ENCODE results near the gene DHDH. TPM values are rescaled to one million over a fixed set of nuclear protein-coding genes. Genes with fewer than 3 reads are reported as not detected.
"Not testable (repeated sequence)": the region's sequence is repeated elsewhere in the genome, so short reads cannot be mapped to it uniquely, and the experiment has no call there.

The DHDH gene
- polyA plus RNA-seq, 4 donors = 1.6 to 8.0 (median 6.5) TPM

- no peak for DNase-seq (ENCODE audit: low read depth in 4 of 4, low spot score in 3 of 4)
These were observed 19.3 kb upstream of the DHDH start for GRCh38 chr19:48914181-48914580.

GRCh38 chr19:48915757-48916156, 17.7 kb upstream of the DHDH start:
- DNase-seq (ENCODE audit: low read depth in 4 of 4, low spot score in 3 of 4) = no peak

- no peak for DNase-seq (ENCODE audit: low read depth in 4 of 4, low spot score in 3 of 4)
These were observed 15.4 kb upstream of the DHDH start for GRCh38 chr19:48918071-48918470.

DNA sequence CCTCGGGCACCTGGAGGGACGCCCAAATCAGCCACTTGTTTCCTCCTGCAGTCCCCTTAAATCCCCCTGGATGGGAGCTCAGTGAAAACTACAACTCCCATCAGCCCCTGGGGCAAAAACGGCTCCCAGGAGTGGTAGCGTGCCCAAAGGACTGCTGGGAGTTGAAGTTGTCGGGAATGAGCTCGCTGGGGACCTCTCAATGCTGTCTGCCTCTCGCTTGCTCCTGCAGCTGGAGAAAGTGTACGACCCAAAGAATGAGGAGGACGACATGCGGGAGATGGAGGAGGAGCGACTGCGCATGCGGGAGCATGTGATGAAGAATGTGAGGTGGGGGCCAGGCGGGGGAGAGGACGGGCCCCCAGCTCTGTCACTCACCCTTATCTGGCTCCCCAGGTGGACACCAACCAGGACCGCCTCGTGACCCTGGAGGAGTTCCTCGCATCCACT, 14.7 kb upstream of the DHDH start:
- no peak for DNase-seq (ENCODE audit: low read depth in 4 of 4, low spot score in 3 of 4)

DNA sequence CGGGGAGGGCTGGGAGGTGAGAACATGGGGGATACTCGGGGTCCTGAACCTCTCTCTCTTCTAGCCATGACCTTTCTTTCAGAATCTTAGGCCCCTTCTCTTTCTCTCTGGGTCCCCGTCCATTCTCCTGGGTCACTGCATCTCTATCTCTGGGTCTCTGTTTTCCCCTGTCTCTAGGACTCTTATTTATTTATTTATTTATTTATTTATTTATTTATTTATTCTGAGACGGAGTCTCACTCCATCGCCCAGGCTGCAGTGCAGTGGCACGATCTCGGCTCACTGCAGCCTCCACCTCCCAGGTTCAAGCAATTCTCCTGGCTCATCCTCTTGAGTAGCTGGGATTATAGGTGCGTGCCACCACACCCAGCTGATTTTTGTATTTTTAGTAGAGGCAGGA, 14.2 kb upstream of the DHDH start:
- not testable (repeated sequence) for DNase-seq (ENCODE audit: low read depth in 4 of 4, low spot score in 3 of 4)

GRCh38 chr19:48920949-48921348, 12.6 kb upstream of the DHDH start:
- no peak for DNase-seq (ENCODE audit: low read depth in 4 of 4, low spot score in 3 of 4)

- DNase-seq (ENCODE audit: low read depth in 4 of 4, low spot score in 3 of 4) = no peak
These were observed 11.6 kb upstream of the DHDH start for GRCh38 chr19:48921721-48922500.

GRCh38 chr19:48922548-48923490, 10.7 kb upstream of the DHDH start:
- no peak for DNase-seq (ENCODE audit: low read depth in 4 of 4, low spot score in 3 of 4)

GRCh38 chr19:48925240-48925843, 8.2 kb upstream of the DHDH start:
- no peak for DNase-seq (ENCODE audit: low read depth in 4 of 4, low spot score in 3 of 4)

- DNase-seq (ENCODE audit: low read depth in 4 of 4, low spot score in 3 of 4) = not testable (repeated sequence)
These were observed 7.6 kb upstream of the DHDH start for GRCh38 chr19:48925890-48926289.

DNA sequence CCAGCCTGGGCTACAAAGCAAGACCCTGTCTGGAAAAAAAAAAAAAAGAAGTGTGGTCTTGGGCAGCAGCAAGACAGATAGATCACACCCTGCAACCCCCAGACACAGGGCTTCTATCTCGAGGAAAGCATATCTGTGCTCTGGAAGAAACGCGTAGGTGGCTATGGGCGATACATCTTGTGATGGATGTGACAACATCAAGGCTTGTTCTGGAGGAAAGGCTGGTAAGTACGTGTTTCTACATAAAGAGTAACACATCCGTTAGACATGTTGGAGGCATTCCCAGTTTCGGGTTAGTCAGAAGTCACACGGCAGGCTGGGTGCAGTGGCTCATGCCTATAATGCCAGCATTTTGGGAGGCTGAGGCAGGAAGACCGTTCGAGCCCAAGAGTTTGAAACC, 6.6 kb upstream of the DHDH start:
- no peak for DNase-seq (ENCODE audit: low read depth in 4 of 4, low spot score in 3 of 4)

- DNase-seq (ENCODE audit: low read depth in 4 of 4, low spot score in 3 of 4) = not testable (repeated sequence)
These were observed 5.8 kb upstream of the DHDH start for GRCh38 chr19:48927692-48928091.

- DNase-seq (ENCODE audit: low read depth in 4 of 4, low spot score in 3 of 4) = no peak
These were observed 5.1 kb upstream of the DHDH start for GRCh38 chr19:48928164-48929025.

- DNase-seq (ENCODE audit: low read depth in 4 of 4, low spot score in 3 of 4) = no peak
These were observed 1.3 kb downstream of the DHDH start for GRCh38 chr19:48934837-48935236.

DNA sequence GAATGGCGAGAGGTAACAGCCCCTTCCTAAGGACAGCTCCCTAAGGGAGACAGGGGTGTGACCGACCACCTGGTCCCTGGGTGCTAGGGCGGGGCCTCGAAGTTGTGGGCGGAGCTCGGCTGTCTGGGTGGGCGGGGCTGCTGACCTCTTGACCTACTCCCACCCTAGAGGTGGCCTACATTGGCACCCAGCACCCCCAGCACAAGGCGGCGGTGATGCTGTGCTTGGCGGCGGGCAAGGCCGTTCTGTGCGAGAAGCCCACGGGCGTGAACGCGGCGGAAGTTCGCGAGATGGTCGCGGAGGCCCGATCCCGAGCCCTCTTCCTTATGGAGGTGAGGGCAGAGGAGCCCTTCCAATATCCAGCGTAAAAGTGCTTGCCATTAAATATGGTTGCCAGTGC, 2.4 kb downstream of the DHDH start:
- no peak for DNase-seq (ENCODE audit: low read depth in 4 of 4, low spot score in 3 of 4)

DNA sequence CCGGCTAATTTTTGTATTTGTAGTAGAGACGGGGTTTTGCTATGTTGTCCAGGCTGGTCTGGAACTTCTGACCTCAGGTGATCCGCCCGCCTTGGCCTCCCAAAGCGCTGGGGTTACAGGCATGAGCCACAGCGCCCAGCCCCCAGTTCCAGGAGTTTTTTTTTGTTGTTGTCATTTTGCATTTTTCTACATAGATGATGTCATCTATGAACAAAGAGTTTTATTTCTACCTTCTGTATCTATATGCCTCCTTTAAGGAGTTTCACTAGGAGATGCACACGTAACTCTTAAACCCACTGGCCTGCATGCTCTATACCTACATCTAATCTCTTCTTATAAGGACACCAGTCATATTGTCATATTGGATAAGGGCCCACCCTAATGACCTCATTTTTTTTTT, 4.8 kb downstream of the DHDH start:
- DNase-seq (ENCODE audit: low read depth in 4 of 4, low spot score in 3 of 4) = no peak

- no peak for DNase-seq (ENCODE audit: low read depth in 4 of 4, low spot score in 3 of 4)
These were observed 7.4 kb downstream of the DHDH start for GRCh38 chr19:48940902-48941301.

DNA sequence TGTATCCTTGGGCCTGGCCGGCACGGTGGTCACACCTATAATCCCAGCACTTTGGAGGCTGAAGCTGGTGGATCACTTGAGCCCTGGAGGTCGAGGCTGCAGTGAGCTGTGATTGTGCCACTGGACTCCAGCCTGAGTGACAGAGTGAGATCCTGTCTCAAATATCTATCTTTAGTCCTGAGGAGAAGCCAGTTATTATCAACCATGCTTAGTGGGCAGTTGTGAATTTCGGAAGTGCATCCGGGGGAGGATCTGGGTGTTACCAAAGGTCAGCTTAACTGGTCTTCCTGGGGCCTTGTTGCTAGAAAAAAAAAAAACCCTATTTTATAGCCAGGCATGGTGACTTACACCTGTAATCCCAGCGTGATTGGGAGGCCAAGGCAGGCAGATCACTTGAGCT, 9.6 kb downstream of the DHDH start:
- no peak for DNase-seq (ENCODE audit: low read depth in 4 of 4, low spot score in 3 of 4)

DNA sequence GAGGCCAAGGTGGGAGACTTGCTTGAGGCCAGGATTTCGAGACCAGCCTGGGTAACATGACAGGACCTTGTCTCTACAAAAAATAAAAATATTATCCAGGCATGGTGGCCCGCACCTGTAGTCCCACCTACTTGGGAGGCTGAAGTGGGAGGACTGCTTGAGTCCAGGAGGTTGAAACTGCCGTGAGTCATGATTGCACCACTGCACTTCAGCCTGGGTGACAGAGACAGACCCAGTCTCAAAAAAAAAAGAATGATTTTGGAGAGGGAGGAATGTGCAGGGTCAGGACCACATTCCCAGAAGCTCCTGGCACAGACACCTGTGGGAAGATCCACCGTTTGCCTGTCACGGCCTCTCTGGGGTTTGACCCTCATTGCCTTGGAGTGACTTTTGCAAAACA, 11.9 kb downstream of the DHDH start:
- no peak for DNase-seq (ENCODE audit: low read depth in 4 of 4, low spot score in 3 of 4)

DNA sequence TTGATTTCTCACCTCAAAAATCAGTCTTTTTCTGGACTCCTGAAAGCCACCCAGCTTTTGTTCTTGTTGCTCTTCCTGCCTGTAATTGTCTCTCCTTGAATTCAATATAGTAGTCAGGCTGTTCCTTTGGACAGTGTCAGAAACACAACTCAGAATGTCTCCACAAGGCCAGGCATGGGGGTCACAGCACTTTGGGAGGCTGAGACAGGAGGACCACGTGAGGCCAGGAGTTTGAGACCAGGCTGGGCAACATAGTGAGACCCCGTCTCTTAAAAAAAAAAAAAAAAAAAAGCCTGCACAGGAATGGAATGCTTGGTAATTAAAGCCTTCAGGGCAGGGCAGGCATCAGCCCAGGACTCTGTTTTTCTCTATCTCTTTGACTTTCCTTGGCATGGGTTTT, 12.3 kb downstream of the DHDH start:
- DNase-seq (ENCODE audit: low read depth in 4 of 4, low spot score in 3 of 4) = no peak
